Panc1 (cell line): ENCODE measurements around the gene HEXD. TPM values are rescaled to one million over a fixed set of nuclear protein-coding genes. Genes with fewer than 3 reads are reported as not detected.
A peak's percentile ranks its signal among the peaks of the same experiment; 100 is the strongest.

Source experiments
- ATAC-seq: fragments of 200-7000 bp; cut with Tn5 transposase; 2 replicates; pipeline ENCODE4 v1.9.1; 2020; ENCODE audit warnings: mild to moderate bottlenecking, moderate library complexity
- BruUV-seq: library from RNA; stranded (reverse); fragments of 400-500 nt; replicated peaks from 2 replicates; lab custom pipeline; 2021; lab: Mats Ljungman, UMichigan
- CTCF ChIA-PET: fragments of 300-600 bp; sonication (Branson Sonifier 250); formaldehyde crosslinking; loops from one replicate; lab custom pipeline; 2022; ENCODE audit warnings: antibody characterized with exemption; lab: Charles Lee
- POLR2A ChIA-PET: fragments of 300-600 bp; sonication (Branson Sonifier 250); formaldehyde crosslinking; loops from one replicate; lab custom pipeline; 2022; ENCODE audit warnings: antibody characterized with exemption; lab: Charles Lee
- DNase-seq: peaks from one replicate; pipeline ENCODE4 v3.0.0-alpha.2; 2010; ENCODE audit warnings: low read depth, low spot score
- H3K27ac ChIP-seq: 2 replicates; pipeline ENCODE4 v1.5.1; 2011; ENCODE audit warnings: mild to moderate bottlenecking, low read length, inconsistent platforms
- H3K27me3 ChIP-seq: fragments of 200-500 bp; sonication (Bioruptor generic); 2 replicates; pipeline ENCODE4 v1.6.0; 2014; ENCODE audit warnings: low read length, inconsistent platforms; ENCODE audit not compliant: control insufficient read depth, insufficient read depth
- H3K36me3 ChIP-seq: fragments of 200-500 bp; sonication (Bioruptor generic); 2 replicates; pipeline ENCODE4 v1.5.1; 2014; ENCODE audit warnings: inconsistent platforms, mild to moderate bottlenecking, low read length, moderate library complexity; ENCODE audit not compliant: control insufficient read depth, insufficient read depth
- H3K4me1 ChIP-seq: 2 replicates; pipeline ENCODE4 v1.5.1; 2011; ENCODE audit warnings: inconsistent platforms, mild to moderate bottlenecking, low read length, moderate library complexity; ENCODE audit not compliant: control insufficient read depth, insufficient read depth
- H3K4me3 ChIP-seq, 2 experiments: 2 replicates each; pipeline ENCODE4 v1.5.1; 2011 to 2012; ENCODE audit warnings: low read depth in 2 of 2, low read length in 2 of 2, mild to moderate bottlenecking in 2 of 2, inconsistent platforms in 1 of 2, moderate library complexity in 1 of 2
- H3K9me3 ChIP-seq: fragments of 200-500 bp; sonication (Bioruptor generic); 2 replicates; pipeline ENCODE4 v1.5.1; 2014; ENCODE audit warnings: low read depth, mild to moderate bottlenecking, inconsistent platforms, low read length, moderate library complexity; ENCODE audit not compliant: control insufficient read depth, insufficient read depth
- CTCF ChIP-seq: fragments of 450-650 bp; IDR thresholded peaks from 2 replicates; pipeline ENCODE4 v1.5.1; 2017; ENCODE audit warnings: mild to moderate bottlenecking
- POLR2AphosphoS5 ChIP-seq: IDR thresholded peaks from 2 replicates; pipeline ENCODE4 v1.6.1; 2012; ENCODE audit warnings: mild to moderate bottlenecking, low read depth, low read length, moderate library complexity
- SIN3A ChIP-seq: IDR thresholded peaks from 2 replicates; pipeline ENCODE4 v1.6.1; 2012; ENCODE audit warnings: low read depth, mild to moderate bottlenecking, low read length, moderate library complexity, borderline replicate concordance; ENCODE audit not compliant: insufficient read depth
- TCF7L2 ChIP-seq: IDR thresholded peaks from 2 replicates; pipeline ENCODE4 v1.6.1; 2011; ENCODE audit warnings: mild to moderate bottlenecking, low read depth, low read length, inconsistent platforms
- in situ Hi-C: cut with HindIII; loops from 2 replicates; pipeline ENCODE4 v1.10.0; 2016; ENCODE audit warnings: low sequenced_read_pairs, low pct_unique_long_range_greater_than_20kb
- intact Hi-C: fragments of 100-400 bp; cut with micrococcal nuclease; formaldehyde crosslinking; loops from one replicate; pipeline ENCODE4 v1.10.0; 2022; ENCODE audit not compliant: unreplicated experiment
- total RNA-seq: library from RNA; stranded (reverse); gene quantifications from one replicate; pipeline ENCODE4 v1.2.1, GENCODE V29; 2021; ENCODE audit not compliant: unreplicated experiment
- TF ChIP-seq, protein P1 (sequence below), 2 experiments: IDR thresholded peaks; 2 replicates each; pipeline ENCODE4 v1.6.1; 2011 to 2012; ENCODE audit warnings: low read depth in 2 of 2, control low read depth in 1 of 2, low read length in 1 of 2, mild to moderate bottlenecking in 1 of 2, moderate library complexity in 1 of 2; ENCODE audit not compliant: insufficient read depth in 1 of 2

HEXD gene
- total RNA-seq, 1 experiment from 2014 or later: 25.6 TPM

- TF ChIP-seq POLR2AphosphoS5: no peak
- TF ChIP-seq, protein P1, sequence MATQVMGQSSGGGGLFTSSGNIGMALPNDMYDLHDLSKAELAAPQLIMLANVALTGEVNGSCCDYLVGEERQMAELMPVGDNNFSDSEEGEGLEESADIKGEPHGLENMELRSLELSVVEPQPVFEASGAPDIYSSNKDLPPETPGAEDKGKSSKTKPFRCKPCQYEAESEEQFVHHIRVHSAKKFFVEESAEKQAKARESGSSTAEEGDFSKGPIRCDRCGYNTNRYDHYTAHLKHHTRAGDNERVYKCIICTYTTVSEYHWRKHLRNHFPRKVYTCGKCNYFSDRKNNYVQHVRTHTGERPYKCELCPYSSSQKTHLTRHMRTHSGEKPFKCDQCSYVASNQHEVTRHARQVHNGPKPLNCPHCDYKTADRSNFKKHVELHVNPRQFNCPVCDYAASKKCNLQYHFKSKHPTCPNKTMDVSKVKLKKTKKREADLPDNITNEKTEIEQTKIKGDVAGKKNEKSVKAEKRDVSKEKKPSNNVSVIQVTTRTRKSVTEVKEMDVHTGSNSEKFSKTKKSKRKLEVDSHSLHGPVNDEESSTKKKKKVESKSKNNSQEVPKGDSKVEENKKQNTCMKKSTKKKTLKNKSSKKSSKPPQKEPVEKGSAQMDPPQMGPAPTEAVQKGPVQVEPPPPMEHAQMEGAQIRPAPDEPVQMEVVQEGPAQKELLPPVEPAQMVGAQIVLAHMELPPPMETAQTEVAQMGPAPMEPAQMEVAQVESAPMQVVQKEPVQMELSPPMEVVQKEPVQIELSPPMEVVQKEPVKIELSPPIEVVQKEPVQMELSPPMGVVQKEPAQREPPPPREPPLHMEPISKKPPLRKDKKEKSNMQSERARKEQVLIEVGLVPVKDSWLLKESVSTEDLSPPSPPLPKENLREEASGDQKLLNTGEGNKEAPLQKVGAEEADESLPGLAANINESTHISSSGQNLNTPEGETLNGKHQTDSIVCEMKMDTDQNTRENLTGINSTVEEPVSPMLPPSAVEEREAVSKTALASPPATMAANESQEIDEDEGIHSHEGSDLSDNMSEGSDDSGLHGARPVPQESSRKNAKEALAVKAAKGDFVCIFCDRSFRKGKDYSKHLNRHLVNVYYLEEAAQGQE (IDR thresholded peaks at IDR 0.05; ENCODE audit: insufficient read depth in 1 of 2, low read depth in 2 of 2, low read length in 1 of 2): no peak
- TF ChIP-seq SIN3A: no peak
- no peak for TF ChIP-seq CTCF
- TF ChIP-seq TCF7L2: no peak
- H3K36me3 ChIP-seq: peaks cover 3% of the 10 kb centered on the region; the same call in 1 of the 2 replicates
- CTCF ChIA-PET: interaction anchor here (0.6 kb wide), 1 partner anchor 122 kb away, joined by 3 read pairs; no protein-coding TSS in a partner anchor
- DNase-seq: no peak
- POLR2A ChIA-PET: no interaction called here
- H3K27ac ChIP-seq: no peak overlapping the region
- intact Hi-C loops (no loop called here), in situ Hi-C loops (loop anchor here (5.0 kb wide), 1 partner anchor 69 kb away; no protein-coding TSS in a partner anchor)
- H3K9me3 ChIP-seq: no peaks in the 10 kb centered on the region
- ATAC-seq: no peak
- H3K4me1 ChIP-seq: peaks cover 18% of the 10 kb centered on the region
- H3K4me3 ChIP-seq: no peak overlapping the region
- H3K27me3 ChIP-seq: no peaks in the 10 kb centered on the region
- BruUV-seq: no TSS peak
Measured at GRCh38 chr17:82416771-82417170, 1.4 kb upstream of the HEXD start.

GRCh38 chr17:82419540-82419939 is 1.4 kb downstream of the HEXD start:
- no peaks in the 10 kb centered on the region for H3K27me3 ChIP-seq
- peaks cover 3% of the 10 kb centered on the region; the same call in 1 of the 2 replicates for H3K36me3 ChIP-seq
- POLR2A ChIA-PET: no interaction called here
- H3K4me3 ChIP-seq: peak overlapping the region; percentile 86 to 98; a peak in 3 of 4 replicates
- no TSS peak for BruUV-seq
- in situ Hi-C loops: loop anchor here (5.0 kb wide), 1 partner anchor 72 kb away; no protein-coding TSS in a partner anchor
- DNase-seq (no peak), ATAC-seq (no peak)
- CTCF ChIA-PET: no interaction called here
- H3K27ac ChIP-seq: peak overlapping the region; percentile 86
- no peaks in the 10 kb centered on the region for H3K9me3 ChIP-seq
- H3K4me1 ChIP-seq: peaks cover 12% of the 10 kb centered on the region
- no peak for TF ChIP-seq CTCF
- TF ChIP-seq SIN3A: no peak
- TF ChIP-seq, protein P1 (IDR thresholded peaks at IDR 0.05; ENCODE audit: insufficient read depth in 1 of 2, low read depth in 2 of 2, low read length in 1 of 2): no peak
- TF ChIP-seq TCF7L2: no peak
- no peak for TF ChIP-seq POLR2AphosphoS5
- intact Hi-C loops: no loop called here
